Activated naive CD4-positive, alpha-beta T cell treated with anti-CD3 and anti-CD28 coated beads for 36 hours (primary cell): ENCODE measurements around the gene NAE1. TPM values are rescaled to one million over a fixed set of nuclear protein-coding genes. Genes with fewer than 3 reads are reported as not detected.
"Not testable (repeated sequence)": the region's sequence is repeated elsewhere in the genome, so short reads cannot be mapped to it uniquely, and the experiment has no call there.

ENCODE experiments used
- CTCF ChIA-PET: fragments of 350-600 bp; sonication (Branson Sonifier 250); formaldehyde crosslinking; loops from one replicate; lab custom pipeline; 2021; ENCODE audit warnings: antibody characterized with exemption; lab: Charles Lee
- DNase-seq: peaks from one replicate; pipeline ENCODE4 v3.0.0-alpha.2; 2020
- H3K27ac Mint-ChIP-seq: one replicate; pipeline ENCODE4 v1.8.0; 2021; ENCODE audit warnings: mild to moderate bottlenecking, mixed read lengths
- H3K27me3 Mint-ChIP-seq: one replicate; pipeline ENCODE4 v1.8.0; 2021; ENCODE audit warnings: low read depth, mixed read lengths
- H3K36me3 Mint-ChIP-seq: one replicate; pipeline ENCODE4 v1.8.0; 2021; ENCODE audit warnings: low read depth, mixed read lengths
- H3K4me1 Mint-ChIP-seq: one replicate; pipeline ENCODE4 v1.8.0; 2021; ENCODE audit warnings: low read depth, mixed read lengths
- H3K4me3 Mint-ChIP-seq: one replicate; pipeline ENCODE4 v1.8.0; 2021; ENCODE audit warnings: mild to moderate bottlenecking, moderate library complexity, mixed read lengths
- H3K9me3 Mint-ChIP-seq: one replicate; pipeline ENCODE4 v1.8.0; 2021; ENCODE audit warnings: mixed read lengths
- intact Hi-C: fragments of 100-400 bp; cut with micrococcal nuclease; formaldehyde crosslinking; loops from one replicate; pipeline ENCODE4 v1.15.1; 2023
- total RNA-seq, 2 experiments: library from RNA; stranded (reverse); gene quantifications; one replicate each; pipeline ENCODE4 v1.2.3, GENCODE V29; 2021

NAE1 gene
- total RNA-seq, 2 experiments from 2014 or later = 108 to 115 TPM

DNA sequence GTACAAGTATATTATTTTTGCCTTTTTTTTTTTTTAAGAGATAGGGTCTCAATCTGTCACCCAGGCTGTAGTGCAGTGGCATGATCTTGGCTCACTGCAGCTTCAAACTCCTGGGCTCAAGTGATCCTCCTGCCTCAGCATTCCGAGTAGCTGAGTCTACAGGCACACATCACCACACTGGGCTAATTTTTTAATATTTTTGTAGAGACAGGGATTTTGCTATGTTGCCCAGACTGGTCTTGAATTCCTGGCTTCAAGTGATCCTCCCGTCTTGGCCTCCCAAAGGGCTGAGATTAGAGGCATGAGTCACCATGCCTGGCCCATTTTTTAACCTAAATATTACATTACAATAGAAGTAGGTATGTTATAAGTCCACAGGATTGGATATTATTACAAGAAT, 32.6 kb downstream of the NAE1 start:
- H3K9me3 Mint-ChIP-seq = no peaks in the 10 kb centered on the region
- H3K36me3 Mint-ChIP-seq = no peaks in the 10 kb centered on the region
- H3K4me3 Mint-ChIP-seq = no peak overlapping the region
- DNase-seq = no peak
- intact Hi-C loops = no loop called here
- CTCF ChIA-PET = no interaction called here
- H3K4me1 Mint-ChIP-seq = no peaks in the 10 kb centered on the region
- H3K27ac Mint-ChIP-seq = no peak overlapping the region
- no peaks in the 10 kb centered on the region for H3K27me3 Mint-ChIP-seq

DNA sequence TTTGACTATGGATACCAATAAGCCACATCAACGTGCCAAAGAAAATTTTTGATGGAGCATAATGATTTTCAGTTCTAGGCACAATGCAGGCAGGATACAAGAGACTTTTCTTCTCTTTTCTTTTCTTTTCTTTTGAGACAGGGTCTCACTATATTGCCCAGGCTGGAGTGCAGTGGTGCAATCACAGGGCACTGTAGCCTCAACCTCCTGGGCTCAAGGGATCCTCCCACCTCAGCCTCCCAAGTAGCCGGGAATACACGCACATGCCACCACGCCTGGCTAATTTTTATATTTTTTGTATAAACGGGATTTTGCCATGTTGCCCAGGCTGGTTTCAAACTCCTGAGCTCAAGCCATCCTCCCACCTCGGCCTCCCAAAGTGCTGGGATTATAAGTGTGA, 36.8 kb downstream of the NAE1 start:
- intact Hi-C loops, CTCF ChIA-PET, DNase-seq, H3K36me3 Mint-ChIP-seq, H3K27ac Mint-ChIP-seq, H3K4me3 Mint-ChIP-seq, H3K27me3 Mint-ChIP-seq, H3K4me1 Mint-ChIP-seq, H3K9me3 Mint-ChIP-seq: not testable (repeated sequence)

DNA sequence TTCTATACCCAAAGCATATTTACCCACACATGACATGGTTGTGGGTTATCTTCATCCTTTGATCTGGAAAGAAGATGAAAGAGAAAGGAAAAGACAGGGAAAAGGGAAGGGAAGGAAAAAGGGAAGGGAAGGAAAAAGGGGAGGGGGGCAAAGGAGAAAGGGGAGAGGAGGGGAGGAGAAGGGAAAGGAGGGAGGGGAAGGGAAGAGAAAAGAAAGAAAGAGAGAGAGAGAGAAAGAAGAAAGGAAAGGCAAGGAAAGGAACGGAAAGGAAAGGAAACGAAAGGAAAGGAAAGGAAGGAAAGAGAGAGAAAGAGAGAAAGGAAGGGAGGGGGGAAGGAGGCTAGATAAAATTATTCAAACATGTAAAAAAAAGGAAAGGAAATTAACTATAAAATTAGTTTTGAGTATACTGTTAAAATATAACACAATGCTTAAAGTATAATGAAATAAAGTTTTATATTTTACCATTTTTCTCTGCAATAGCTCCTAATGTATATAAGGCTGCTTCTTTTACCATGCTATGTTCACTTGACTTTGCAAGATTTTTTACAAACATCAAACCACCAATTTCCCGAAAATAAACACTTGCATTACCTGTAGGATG, 40.5 kb downstream of the NAE1 start:
- Mint-ChIP-seq H3K27me3 (no peaks in the 10 kb centered on the region), H3K27ac (no peak overlapping the region), H3K4me1 (no peaks in the 10 kb centered on the region), H3K9me3 (no peaks in the 10 kb centered on the region), H3K4me3 (no peak overlapping the region), H3K36me3 (no peaks in the 10 kb centered on the region)
- DNase-seq = no peak
- CTCF ChIA-PET = no interaction called here
- intact Hi-C loops = no loop called here

DNA sequence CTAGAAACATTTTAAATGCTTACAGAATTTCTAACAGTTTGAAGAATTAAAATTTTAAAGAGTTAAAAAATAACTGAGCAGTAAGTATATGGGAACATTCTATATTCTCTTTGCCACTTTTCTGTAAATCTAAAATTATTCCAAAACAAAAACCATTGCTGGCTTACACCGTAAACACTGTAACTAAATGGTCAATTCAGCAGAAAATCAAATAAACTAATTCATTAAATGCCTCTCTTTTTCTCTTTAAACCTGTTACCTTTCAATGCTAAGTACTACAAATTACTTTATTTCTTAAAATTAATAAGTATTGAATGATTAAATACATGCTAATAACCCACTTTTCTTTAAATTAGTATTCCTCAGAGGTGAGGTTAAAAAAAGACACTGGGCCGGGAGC, 43.3 kb downstream of the NAE1 start:
- Mint-ChIP-seq H3K9me3 (no peaks in the 10 kb centered on the region), H3K4me3 (no peak overlapping the region), H3K27me3 (no peaks in the 10 kb centered on the region), H3K27ac (no peak overlapping the region), H3K4me1 (no peaks in the 10 kb centered on the region), H3K36me3 (no peaks in the 10 kb centered on the region)
- no peak for DNase-seq
- intact Hi-C loops = no loop called here
- CTCF ChIA-PET = no interaction called here

DNA sequence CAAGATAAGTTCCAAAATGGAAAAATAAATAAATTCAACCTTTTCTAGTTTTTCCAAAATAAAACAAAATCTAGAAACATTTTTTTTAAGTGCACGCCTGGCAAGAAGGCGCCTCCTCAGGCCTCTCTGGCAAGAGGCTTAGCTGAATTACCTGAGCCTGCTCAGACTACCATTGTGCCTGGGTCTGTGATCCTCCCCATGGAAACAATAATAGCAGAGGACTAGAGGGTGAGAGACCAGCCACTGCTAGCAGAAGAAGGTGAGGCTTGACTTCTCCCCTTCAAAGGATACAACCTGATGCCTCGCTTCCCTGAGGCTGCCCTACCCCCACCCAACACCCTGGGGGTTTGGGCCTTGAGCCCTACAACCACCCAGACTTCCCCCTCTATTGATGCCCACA, 44.2 kb downstream of the NAE1 start:
- H3K36me3 Mint-ChIP-seq = no peaks in the 10 kb centered on the region
- H3K27me3 Mint-ChIP-seq = no peaks in the 10 kb centered on the region
- no peak for DNase-seq
- intact Hi-C loops = no loop called here
- H3K27ac Mint-ChIP-seq = no peak overlapping the region
- CTCF ChIA-PET = no interaction called here
- no peaks in the 10 kb centered on the region for H3K9me3 Mint-ChIP-seq
- no peak overlapping the region for H3K4me3 Mint-ChIP-seq
- H3K4me1 Mint-ChIP-seq = no peaks in the 10 kb centered on the region

DNA sequence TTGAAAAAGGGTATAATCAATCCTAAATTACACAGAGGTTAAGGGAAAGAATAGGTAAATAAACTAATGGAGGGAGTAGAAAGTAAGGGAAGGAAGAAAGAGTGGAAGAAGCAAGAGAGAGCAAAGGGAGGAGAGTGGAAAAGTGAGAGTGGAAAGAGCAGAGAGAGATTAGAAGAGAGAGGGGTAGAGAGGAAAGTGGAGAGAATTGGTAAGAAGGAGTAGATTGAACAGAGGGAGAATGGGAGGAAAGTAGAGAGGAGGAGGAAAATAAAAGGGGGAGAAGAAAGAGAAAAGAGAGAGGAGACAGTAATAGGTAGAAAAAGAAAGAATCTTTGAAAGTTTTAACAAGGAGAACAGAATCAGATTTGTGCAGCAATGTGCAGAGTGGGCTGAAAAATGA, 54.3 kb downstream of the NAE1 start:
- intact Hi-C loops = no loop called here
- Mint-ChIP-seq H3K4me1 (no peaks in the 10 kb centered on the region), H3K4me3 (no peak overlapping the region), H3K27ac (no peak overlapping the region), H3K9me3 (no peaks in the 10 kb centered on the region), H3K36me3 (peaks cover 1% of the 10 kb centered on the region), H3K27me3 (no peaks in the 10 kb centered on the region)
- DNase-seq = no peak
- CTCF ChIA-PET = interaction anchor here (0.9 kb wide), 1 partner anchor 91 kb away, joined by 3 read pairs; no protein-coding TSS in a partner anchor

DNA sequence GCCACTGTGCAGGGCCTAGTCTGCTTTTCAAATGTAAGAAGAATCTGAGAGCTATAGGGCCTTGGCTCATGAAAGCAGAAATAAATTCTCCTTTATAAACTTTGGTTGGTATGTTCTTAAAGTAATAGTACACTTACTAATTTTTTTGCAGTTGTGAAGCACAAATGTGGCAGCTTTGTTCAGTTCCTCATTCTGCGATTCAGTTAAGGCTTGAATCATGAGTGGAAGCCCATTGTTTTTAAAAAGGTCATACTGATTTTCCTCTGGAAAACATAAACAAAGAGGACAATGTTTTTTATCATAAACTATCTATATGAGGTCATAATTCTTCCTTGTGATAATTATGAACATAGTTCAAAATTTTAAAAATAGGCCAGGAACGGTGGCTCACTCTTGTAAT, 55.8 kb downstream of the NAE1 start:
- intact Hi-C loops = no loop called here
- H3K27me3 Mint-ChIP-seq = no peaks in the 10 kb centered on the region
- H3K27ac Mint-ChIP-seq = no peak overlapping the region

DNA sequence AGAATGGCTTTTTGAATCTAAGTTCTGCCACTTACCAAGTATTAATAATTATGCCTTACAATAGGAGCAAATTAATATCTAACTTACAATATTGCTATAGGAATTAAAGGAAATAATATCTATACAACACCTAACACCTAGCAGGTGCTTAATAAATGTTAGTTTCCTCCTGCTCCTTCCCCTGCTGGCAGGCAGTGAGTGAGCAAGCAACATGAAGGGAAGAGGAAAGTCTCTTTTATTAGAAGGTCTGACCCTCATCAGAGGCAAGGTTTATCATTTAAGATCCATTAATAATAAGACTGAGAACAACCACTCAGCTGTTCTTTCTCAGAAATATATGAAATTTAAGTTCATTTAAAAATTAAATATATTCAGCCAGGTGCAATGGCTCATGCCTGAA, 72.7 kb downstream of the NAE1 start:
- CTCF ChIA-PET = no interaction called here
- H3K27me3 Mint-ChIP-seq = no peaks in the 10 kb centered on the region

More for the DNA sequence above, 55.8 kb downstream of the NAE1 start:
- H3K4me1 Mint-ChIP-seq = no peaks in the 10 kb centered on the region
- peaks cover 1% of the 10 kb centered on the region for H3K36me3 Mint-ChIP-seq
- DNase-seq = no peak
- no peaks in the 10 kb centered on the region for H3K9me3 Mint-ChIP-seq
- H3K4me3 Mint-ChIP-seq = no peak overlapping the region
- CTCF ChIA-PET = interaction anchor here (0.7 kb wide), 1 partner anchor 122 kb away, joined by 4 read pairs; no protein-coding TSS in a partner anchor

DNA sequence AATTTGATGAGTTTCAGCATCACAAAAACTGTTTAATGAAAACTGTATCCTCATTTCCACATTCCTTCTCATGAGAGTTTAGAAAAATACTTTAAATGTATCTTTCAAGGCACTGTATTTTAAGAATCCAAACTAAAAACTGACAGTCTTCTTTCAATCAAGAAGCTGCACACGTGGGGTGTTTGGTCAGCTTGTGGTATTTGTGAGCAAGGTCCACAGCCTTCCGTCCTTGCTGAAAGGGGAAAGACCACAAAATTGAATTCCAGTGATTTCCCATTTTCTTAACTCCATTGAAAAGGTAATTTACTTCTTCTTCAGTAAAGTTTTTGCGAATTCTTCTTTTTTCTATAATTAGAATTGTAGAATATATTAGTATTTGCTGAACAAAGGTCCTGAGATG, 76.0 kb downstream of the NAE1 start:
- Mint-ChIP-seq H3K27me3 (peaks cover 3% of the 10 kb centered on the region), H3K4me3 (no peak overlapping the region), H3K9me3 (no peaks in the 10 kb centered on the region), H3K36me3 (peaks cover under 1% of the 10 kb centered on the region), H3K27ac (no peak overlapping the region), H3K4me1 (peaks cover 13% of the 10 kb centered on the region)
- CTCF ChIA-PET = interaction anchor here (0.7 kb wide), 1 partner anchor 332 kb away, joined by 3 read pairs; no protein-coding TSS in a partner anchor
- intact Hi-C loops = loop anchor here (5.0 kb wide), 1 partner anchor 58 kb away; the partner anchor contains the start of gene CMTM4
- no peak for DNase-seq

More for the DNA sequence above, 72.7 kb downstream of the NAE1 start:
- H3K4me1 Mint-ChIP-seq = no peaks in the 10 kb centered on the region
- H3K4me3 Mint-ChIP-seq = no peak overlapping the region
- H3K27ac Mint-ChIP-seq = no peak overlapping the region
- DNase-seq = no peak
- no peaks in the 10 kb centered on the region for H3K36me3 Mint-ChIP-seq
- intact Hi-C loops = no loop called here
- H3K9me3 Mint-ChIP-seq = no peaks in the 10 kb centered on the region

DNA sequence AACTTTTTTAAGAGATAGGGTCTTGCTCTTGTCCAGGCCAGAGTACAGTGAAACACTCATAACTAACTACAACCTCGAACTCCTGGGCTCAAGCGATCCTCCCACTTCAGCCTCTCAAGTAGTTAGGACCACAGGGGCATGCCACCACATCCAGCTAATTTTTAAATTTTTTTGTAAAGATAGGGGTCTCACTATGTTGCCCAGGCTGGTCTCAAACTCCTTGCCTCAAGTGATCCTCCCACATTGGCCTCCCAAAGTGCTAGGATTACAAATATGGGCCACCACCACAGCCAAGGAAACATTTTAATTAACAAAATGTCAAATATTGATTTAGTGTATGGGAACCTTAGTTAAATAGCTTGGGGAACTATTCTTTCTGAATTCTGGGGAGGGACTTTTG, 76.6 kb downstream of the NAE1 start:
- peaks cover 3% of the 10 kb centered on the region for H3K27me3 Mint-ChIP-seq
- H3K27ac Mint-ChIP-seq = no peak overlapping the region
- H3K4me1 Mint-ChIP-seq = peaks cover 20% of the 10 kb centered on the region
- peaks cover 4% of the 10 kb centered on the region for H3K36me3 Mint-ChIP-seq
- H3K4me3 Mint-ChIP-seq = no peak overlapping the region
- CTCF ChIA-PET = interaction anchor here (0.7 to 0.8 kb wide), 2 partner anchors 76 to 331 kb away, joined by 3 read pairs; partner anchors contain the start of gene NAE1
- H3K9me3 Mint-ChIP-seq = no peaks in the 10 kb centered on the region
- DNase-seq = no peak
- intact Hi-C loops = loop anchor here (5.0 kb wide), 1 partner anchor 57 kb away; the partner anchor contains the start of gene CMTM4

DNA sequence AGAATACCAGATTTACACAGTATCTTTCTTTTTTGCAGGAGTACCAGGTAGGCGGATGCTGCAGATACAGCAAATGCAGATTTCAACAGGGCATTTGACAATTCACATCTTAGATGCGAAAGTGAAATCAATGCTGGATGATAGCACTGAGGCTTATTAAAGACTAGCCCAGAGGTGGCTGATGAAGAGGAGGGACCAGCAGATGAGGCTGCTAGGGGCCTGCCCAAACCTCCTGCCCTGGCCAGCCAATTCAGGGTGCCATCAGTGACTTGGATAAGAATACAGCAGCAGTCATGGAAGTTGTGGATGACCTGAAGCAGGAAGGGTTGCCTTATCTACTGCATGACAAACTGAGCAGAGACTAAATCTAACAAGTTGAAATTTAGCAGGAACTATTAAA, 77.8 kb downstream of the NAE1 start:
- H3K27ac Mint-ChIP-seq = no peak overlapping the region
- no peak for DNase-seq

More for the DNA sequence above, 77.8 kb downstream of the NAE1 start:
- intact Hi-C loops = loop anchor here (5.0 kb wide), 1 partner anchor 56 kb away; the partner anchor contains the start of gene CMTM4
- CTCF ChIA-PET = interaction anchor here (0.5 to 3.0 kb wide), 8 partner anchors 12 to 120 kb away, joined by 3 to 22 read pairs (median 6); partner anchors contain the start of gene CMTM4
- peaks cover 7% of the 10 kb centered on the region for H3K36me3 Mint-ChIP-seq
- H3K4me1 Mint-ChIP-seq = peaks cover 29% of the 10 kb centered on the region
- H3K4me3 Mint-ChIP-seq = no peak overlapping the region
- H3K27me3 Mint-ChIP-seq = peaks cover 3% of the 10 kb centered on the region
- H3K9me3 Mint-ChIP-seq = no peaks in the 10 kb centered on the region
